ENCODE results near the gene RLN3. TPM values are rescaled to one million over a fixed set of nuclear protein-coding genes. Genes with fewer than 3 reads are reported as not detected.

The RLN3 gene
- total and polyA plus RNA-seq, 4 donors: not detected

- TF ChIP-seq TAF1 (conservative IDR thresholded peaks at IDR 0.05) (no peak), FOXA1 (IDR thresholded peaks at IDR 0.05) (no peak), YY1 (IDR thresholded peaks at IDR 0.05) (no peak), SP1 (IDR thresholded peaks at IDR 0.05) (no peak), RAD21 (IDR thresholded peaks at IDR 0.05) (no peak), JUND (IDR thresholded peaks at IDR 0.05) (no peak), RXRA (IDR thresholded peaks at IDR 0.05) (no peak)
- TF ChIP-seq, protein P1, sequence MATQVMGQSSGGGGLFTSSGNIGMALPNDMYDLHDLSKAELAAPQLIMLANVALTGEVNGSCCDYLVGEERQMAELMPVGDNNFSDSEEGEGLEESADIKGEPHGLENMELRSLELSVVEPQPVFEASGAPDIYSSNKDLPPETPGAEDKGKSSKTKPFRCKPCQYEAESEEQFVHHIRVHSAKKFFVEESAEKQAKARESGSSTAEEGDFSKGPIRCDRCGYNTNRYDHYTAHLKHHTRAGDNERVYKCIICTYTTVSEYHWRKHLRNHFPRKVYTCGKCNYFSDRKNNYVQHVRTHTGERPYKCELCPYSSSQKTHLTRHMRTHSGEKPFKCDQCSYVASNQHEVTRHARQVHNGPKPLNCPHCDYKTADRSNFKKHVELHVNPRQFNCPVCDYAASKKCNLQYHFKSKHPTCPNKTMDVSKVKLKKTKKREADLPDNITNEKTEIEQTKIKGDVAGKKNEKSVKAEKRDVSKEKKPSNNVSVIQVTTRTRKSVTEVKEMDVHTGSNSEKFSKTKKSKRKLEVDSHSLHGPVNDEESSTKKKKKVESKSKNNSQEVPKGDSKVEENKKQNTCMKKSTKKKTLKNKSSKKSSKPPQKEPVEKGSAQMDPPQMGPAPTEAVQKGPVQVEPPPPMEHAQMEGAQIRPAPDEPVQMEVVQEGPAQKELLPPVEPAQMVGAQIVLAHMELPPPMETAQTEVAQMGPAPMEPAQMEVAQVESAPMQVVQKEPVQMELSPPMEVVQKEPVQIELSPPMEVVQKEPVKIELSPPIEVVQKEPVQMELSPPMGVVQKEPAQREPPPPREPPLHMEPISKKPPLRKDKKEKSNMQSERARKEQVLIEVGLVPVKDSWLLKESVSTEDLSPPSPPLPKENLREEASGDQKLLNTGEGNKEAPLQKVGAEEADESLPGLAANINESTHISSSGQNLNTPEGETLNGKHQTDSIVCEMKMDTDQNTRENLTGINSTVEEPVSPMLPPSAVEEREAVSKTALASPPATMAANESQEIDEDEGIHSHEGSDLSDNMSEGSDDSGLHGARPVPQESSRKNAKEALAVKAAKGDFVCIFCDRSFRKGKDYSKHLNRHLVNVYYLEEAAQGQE (IDR thresholded peaks at IDR 0.05): no peak
- WGBS: 76% methylated on average over 2 of the region's 2 CpGs
- H3K9ac ChIP-seq (ENCODE audit: low read depth in 1 of 2, low read length in 2 of 2): no peak overlapping the region
- DNase-seq (ENCODE audit: low spot score): no peak
- peaks cover 0 to under 1% (median 0%) of the 10 kb centered on the region in 4 donors for H3K36me3 ChIP-seq (ENCODE audit: control insufficient read depth in 4 of 4, insufficient read depth in 3 of 4, low read depth in 1 of 4, low read length in 3 of 4)
- H3K4me1 ChIP-seq (ENCODE audit: control insufficient read depth in 4 of 4, insufficient read depth in 4 of 4, low read length in 3 of 4): peaks cover 3 to 41% (median 27%) of the 10 kb centered on the region in 4 donors
- no peak overlapping the region for H3K27ac ChIP-seq (ENCODE audit: low read depth in 1 of 2, low read length in 2 of 2)
- H3K27me3 ChIP-seq (ENCODE audit: control insufficient read depth in 4 of 4, insufficient read depth in 4 of 4, low read length in 3 of 4): no peaks in the 10 kb centered on the region
- H3K9me3 ChIP-seq (ENCODE audit: control insufficient read depth in 4 of 4, low read length in 3 of 4): no peaks in the 10 kb centered on the region
- no peak overlapping the region for H3K4me3 ChIP-seq (ENCODE audit: low read depth in 1 of 3, low read length in 3 of 3)
These were observed 50.5 kb downstream of the RLN3 start for GRCh38 chr19:14078411-14078810.

Other genes starting within 250 kb of the RLN3 start
- gene ZSWIM4, start 232.7 kb upstream of the RLN3 start, total RNA-seq: 1 to 10 TPM; 1.6 to 2.2 TPM
- gene ZSWIM4, start 232.7 kb upstream of the RLN3 start, polyA plus RNA-seq: under 1 TPM; 0.14 to 0.75 TPM
- not detected for gene NANOS3, start 151.0 kb upstream of the RLN3 start, total RNA-seq
- not detected for gene NANOS3, start 151.0 kb upstream of the RLN3 start, polyA plus RNA-seq
- 1 to 10 TPM in 1 of 2 donors, under 1 TPM in 1; 0.42 to 5.3 TPM for gene BRME1, start 122.0 kb upstream of the RLN3 start, total RNA-seq
- gene BRME1, start 122.0 kb upstream of the RLN3 start, polyA plus RNA-seq: under 1 TPM; 0.46 to 0.51 TPM
- gene CC2D1A, start 121.9 kb upstream of the RLN3 start, total RNA-seq: 10 to 100 TPM in 1 of 2 donors, 1 to 10 TPM in 1; 7.4 to 12.0 TPM
- gene CC2D1A, start 121.9 kb upstream of the RLN3 start, polyA plus RNA-seq: 10 to 100 TPM in 1 of 2 donors, 1 to 10 TPM in 1; 8.4 to 11.5 TPM
- gene PODNL1, start 89.7 kb upstream of the RLN3 start, total RNA-seq: not detected
- under 1 TPM in 1 of 2 donors, not detected in 1; 0.30 TPM for gene PODNL1, start 89.7 kb upstream of the RLN3 start, polyA plus RNA-seq
- 10 to 100 TPM in 1 of 2 donors, 1 to 10 TPM in 1; 3.8 to 10.4 TPM for gene DCAF15, start 75.6 kb upstream of the RLN3 start, total RNA-seq
- 1 to 10 TPM; 2.6 to 7.3 TPM for gene DCAF15, start 75.6 kb upstream of the RLN3 start, polyA plus RNA-seq
- 1 to 10 TPM; 3.7 to 5.6 TPM for gene RFX1, start 21.8 kb upstream of the RLN3 start, total RNA-seq
- 1 to 10 TPM; 1.8 to 3.3 TPM for gene RFX1, start 21.8 kb upstream of the RLN3 start, polyA plus RNA-seq
- 1 to 10 TPM; 1.9 to 2.8 TPM for gene IL27RA, start 3.6 kb downstream of the RLN3 start, total RNA-seq
- 1 to 10 TPM; 1.0 to 1.2 TPM for gene IL27RA, start 3.6 kb downstream of the RLN3 start, polyA plus RNA-seq
- gene PALM3, start 33.9 kb downstream of the RLN3 start, total RNA-seq: 1 to 10 TPM; 1.4 to 6.6 TPM
- 10 to 100 TPM in 1 of 2 donors, 1 to 10 TPM in 1; 5.3 to 17.9 TPM for gene PALM3, start 33.9 kb downstream of the RLN3 start, polyA plus RNA-seq
- gene MISP3, start 44.6 kb downstream of the RLN3 start, total RNA-seq: 1 to 10 TPM in 1 of 2 donors, under 1 TPM in 1; 0.28 to 3.8 TPM
- 1 to 10 TPM; 1.8 to 3.9 TPM for gene MISP3, start 44.6 kb downstream of the RLN3 start, polyA plus RNA-seq
- gene C19orf67, start 57.6 kb downstream of the RLN3 start, total RNA-seq: under 1 TPM in 1 of 2 donors, not detected in 1; 0.25 TPM
- not detected for gene C19orf67, start 57.6 kb downstream of the RLN3 start, polyA plus RNA-seq
- gene SAMD1, start 62.6 kb downstream of the RLN3 start, total RNA-seq: 10 to 100 TPM in 1 of 2 donors, 1 to 10 TPM in 1; 6.4 to 33.0 TPM
- gene SAMD1, start 62.6 kb downstream of the RLN3 start, polyA plus RNA-seq: 10 to 100 TPM in 1 of 2 donors, 1 to 10 TPM in 1; 2.1 to 11.7 TPM
- gene PRKACA, start 89.6 kb downstream of the RLN3 start, total RNA-seq: 10 to 100 TPM; 28.5 to 51.9 TPM
- gene PRKACA, start 89.6 kb downstream of the RLN3 start, polyA plus RNA-seq: 10 to 100 TPM; 15.5 to 72.4 TPM
- gene ASF1B, start 108.4 kb downstream of the RLN3 start, total RNA-seq: 10 to 100 TPM in 1 of 2 donors, under 1 TPM in 1; 0.25 to 20.5 TPM
- gene ASF1B, start 108.4 kb downstream of the RLN3 start, polyA plus RNA-seq: 1 to 10 TPM in 1 of 2 donors, under 1 TPM in 1; 0.63 to 2.6 TPM
- 1 to 10 TPM in 1 of 2 donors, under 1 TPM in 1; 0.56 to 1.6 TPM for gene ADGRL1, start 178.0 kb downstream of the RLN3 start, total RNA-seq
- under 1 TPM; 0.14 to 0.50 TPM for gene ADGRL1, start 178.0 kb downstream of the RLN3 start, polyA plus RNA-seq

Measured in liver (tissue), 9 donors.